Measurements from ENCODE around the gene NPM1.

The NPM1 gene

GRCh38 chr5:171387345-171387969 is at the start of gene NPM1:
Gene NPM1 (plus strand): TSS chr5:171387849. CDS start chr5:171387949, 100 bp downstream.
- peak; percentile 99 for DNase-seq
- no peaks in the 10 kb centered on the region for H3K9me3 ChIP-seq (ENCODE audit: severe bottlenecking)
- peak within 1 kb of the TSS; percentile 98 for H3K27ac ChIP-seq
- no peaks in the 10 kb centered on the region for H3K27me3 ChIP-seq (ENCODE audit: insufficient read depth, low read depth, severe bottlenecking)
- H3K36me3 ChIP-seq, result peaks cover 41% of the 10 kb centered on the region
- TF ChIP-seq CTCF (IDR thresholded peaks at IDR 0.05; ENCODE audit: low read depth, low read length), result no peak
- peak within 1 kb of the TSS; percentile 92 for H3K4me3 ChIP-seq (ENCODE audit: low read depth, low read length)

DNA sequence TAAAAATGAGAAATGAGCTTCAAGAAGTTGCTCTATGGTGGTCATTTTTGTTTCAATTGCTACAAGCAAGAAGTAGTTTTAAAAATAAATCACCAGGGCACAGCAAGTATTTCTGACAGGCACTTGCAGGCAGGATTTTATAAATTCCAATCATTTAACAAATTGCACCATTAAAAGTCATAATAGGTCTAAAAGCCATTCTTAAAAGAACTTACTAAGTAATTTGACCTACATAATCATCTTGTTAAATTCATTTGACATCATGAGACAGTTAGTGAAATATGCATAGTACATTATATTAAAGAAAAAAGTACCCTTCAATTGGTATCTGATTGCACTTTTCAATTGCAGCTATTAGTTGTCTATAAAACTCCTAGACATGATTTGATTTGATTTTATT is 47.6 kb upstream of the NPM1 start:
- H3K9me3 ChIP-seq (ENCODE audit: severe bottlenecking), result no peaks in the 10 kb centered on the region
- H3K4me3 ChIP-seq (ENCODE audit: low read depth, low read length), result no peak overlapping the region
- no peak overlapping the region for H3K27ac ChIP-seq
- no peak for DNase-seq
- peaks cover 22% of the 10 kb centered on the region for H3K27me3 ChIP-seq (ENCODE audit: insufficient read depth, low read depth, severe bottlenecking)
- no peak for TF ChIP-seq CTCF (IDR thresholded peaks at IDR 0.05; ENCODE audit: low read depth, low read length)
- H3K36me3 ChIP-seq, result no peaks in the 10 kb centered on the region

DNA sequence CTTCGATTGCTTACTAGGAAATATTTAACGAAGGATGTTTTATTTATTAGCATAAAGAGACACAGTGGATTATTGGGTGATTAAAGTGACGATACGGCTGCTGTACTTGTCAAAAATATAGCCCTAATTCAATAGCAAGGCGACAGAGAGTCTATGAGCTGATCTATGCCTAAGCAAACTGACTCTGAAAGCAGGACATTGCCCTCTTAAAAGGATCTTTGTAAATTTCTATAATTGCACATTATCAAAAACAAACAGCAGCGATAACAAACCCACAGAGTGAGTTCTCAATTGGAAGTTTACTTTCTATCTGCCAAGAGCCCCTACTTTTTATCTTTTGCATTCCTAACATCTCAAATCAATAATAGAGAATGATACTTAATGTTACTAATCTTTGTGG is 47.2 kb upstream of the NPM1 start:
- TF ChIP-seq CTCF (IDR thresholded peaks at IDR 0.05; ENCODE audit: low read depth, low read length), result no peak
- Histone ChIP-seq H3K9me3 (ENCODE audit: severe bottlenecking) (no peaks in the 10 kb centered on the region), H3K27ac (no peak overlapping the region), H3K27me3 (ENCODE audit: insufficient read depth, low read depth, severe bottlenecking) (peaks cover 18% of the 10 kb centered on the region), H3K36me3 (no peaks in the 10 kb centered on the region), H3K4me3 (ENCODE audit: low read depth, low read length) (no peak overlapping the region)
- no peak for DNase-seq

GRCh38 chr5:171342362-171343111 is 45.1 kb upstream of the NPM1 start:
- TF ChIP-seq CTCF (IDR thresholded peaks at IDR 0.05; ENCODE audit: low read depth, low read length), result peak; percentile 70
- H3K36me3 ChIP-seq, result no peaks in the 10 kb centered on the region
- no peak overlapping the region for H3K27ac ChIP-seq
- DNase-seq, result peak; percentile 48
- no peaks in the 10 kb centered on the region for H3K27me3 ChIP-seq (ENCODE audit: insufficient read depth, low read depth, severe bottlenecking)
- no peaks in the 10 kb centered on the region for H3K9me3 ChIP-seq (ENCODE audit: severe bottlenecking)
- H3K4me3 ChIP-seq (ENCODE audit: low read depth, low read length), result no peak overlapping the region

DNA sequence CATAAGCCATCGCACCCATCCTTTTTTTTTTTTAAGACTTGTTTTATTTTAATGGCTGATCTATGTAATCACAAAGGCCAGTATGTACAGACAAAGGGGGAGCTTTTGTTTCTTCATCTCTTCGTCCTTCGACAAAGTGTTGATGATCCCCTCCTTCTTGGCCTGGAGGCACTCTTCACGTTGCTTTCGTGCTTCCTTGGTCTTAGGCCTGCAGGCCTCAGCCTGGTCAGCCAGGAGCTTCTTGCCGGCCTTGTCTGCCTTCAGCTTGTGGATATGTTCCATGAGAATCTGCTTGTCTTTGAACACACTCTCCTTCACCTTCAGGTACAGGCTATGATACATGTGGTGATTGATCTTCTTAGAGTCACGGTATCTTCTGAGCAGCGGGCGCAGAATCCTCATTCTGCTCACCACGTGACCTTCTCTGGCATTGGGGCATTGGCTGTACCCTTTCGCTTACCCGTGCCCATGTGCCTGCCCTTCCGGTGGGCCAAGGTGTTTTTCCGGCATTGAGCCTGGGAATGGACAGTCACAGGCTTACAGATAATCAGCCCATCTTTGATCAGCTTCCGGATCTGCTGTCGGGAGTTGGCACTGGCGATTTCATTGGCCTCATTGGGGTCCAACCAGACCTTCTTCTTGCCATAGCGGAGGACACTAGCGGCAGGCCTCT is 42.6 kb upstream of the NPM1 start:
- Histone ChIP-seq H3K27me3 (ENCODE audit: insufficient read depth, low read depth, severe bottlenecking) (no peaks in the 10 kb centered on the region), H3K27ac (no peak overlapping the region), H3K4me3 (ENCODE audit: low read depth, low read length) (no peak overlapping the region), H3K9me3 (ENCODE audit: severe bottlenecking) (no peaks in the 10 kb centered on the region), H3K36me3 (no peaks in the 10 kb centered on the region)
- no peak for TF ChIP-seq CTCF (IDR thresholded peaks at IDR 0.05; ENCODE audit: low read depth, low read length)
- no peak for DNase-seq

Measured in WERI-Rb-1 (cell line).